ENCODE measurements around the gene DNLZ.

DNA sequence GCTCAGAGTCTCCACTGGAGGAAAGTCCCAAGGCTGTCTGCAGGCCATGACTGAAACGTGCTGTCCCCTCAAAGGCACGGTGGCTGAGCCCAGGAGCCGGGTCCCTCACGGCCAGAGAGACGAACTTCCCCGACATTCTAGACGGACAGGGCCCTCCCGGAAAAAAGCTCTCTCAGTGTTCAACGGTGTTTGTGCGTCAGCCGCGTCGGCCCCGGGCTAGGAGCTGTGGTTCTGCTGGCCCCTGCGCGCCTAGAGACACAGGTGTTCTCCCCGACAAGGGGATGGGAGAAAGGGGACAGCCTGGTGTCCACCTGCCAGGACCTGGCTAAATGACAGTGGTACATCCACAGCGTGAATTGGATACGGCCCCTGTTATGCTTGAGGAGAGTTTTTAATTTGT lies 42.0 kb downstream of the DNLZ start:
- TF ChIP-seq, protein P1, sequence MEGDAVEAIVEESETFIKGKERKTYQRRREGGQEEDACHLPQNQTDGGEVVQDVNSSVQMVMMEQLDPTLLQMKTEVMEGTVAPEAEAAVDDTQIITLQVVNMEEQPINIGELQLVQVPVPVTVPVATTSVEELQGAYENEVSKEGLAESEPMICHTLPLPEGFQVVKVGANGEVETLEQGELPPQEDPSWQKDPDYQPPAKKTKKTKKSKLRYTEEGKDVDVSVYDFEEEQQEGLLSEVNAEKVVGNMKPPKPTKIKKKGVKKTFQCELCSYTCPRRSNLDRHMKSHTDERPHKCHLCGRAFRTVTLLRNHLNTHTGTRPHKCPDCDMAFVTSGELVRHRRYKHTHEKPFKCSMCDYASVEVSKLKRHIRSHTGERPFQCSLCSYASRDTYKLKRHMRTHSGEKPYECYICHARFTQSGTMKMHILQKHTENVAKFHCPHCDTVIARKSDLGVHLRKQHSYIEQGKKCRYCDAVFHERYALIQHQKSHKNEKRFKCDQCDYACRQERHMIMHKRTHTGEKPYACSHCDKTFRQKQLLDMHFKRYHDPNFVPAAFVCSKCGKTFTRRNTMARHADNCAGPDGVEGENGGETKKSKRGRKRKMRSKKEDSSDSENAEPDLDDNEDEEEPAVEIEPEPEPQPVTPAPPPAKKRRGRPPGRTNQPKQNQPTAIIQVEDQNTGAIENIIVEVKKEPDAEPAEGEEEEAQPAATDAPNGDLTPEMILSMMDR (IDR thresholded peaks at IDR 0.05): no peak
- no peak for TF ChIP-seq POLR2A (IDR thresholded peaks at IDR 0.05)

Data from adrenal gland (tissue), 5 donors.